NCI-H128 (cell line): Measurements from ENCODE around the gene TMEM219.
"Not testable (repeated sequence)": the region's sequence is repeated elsewhere in the genome, so short reads cannot be mapped to it uniquely, and the experiment has no call there.

Source experiments
- DNase-seq: peaks from one replicate; lab custom pipeline; 2025; ENCODE audit not compliant: unreplicated experiment; lab: John Stamatoyannopoulos, UW

TMEM219 gene

GRCh38 chr16:30010844-30011713 lies 49.2 kb downstream of the TMEM219 start, which contains the start of gene DOC2A:
Gene DOC2A (minus strand): TSS chr16:30011027. CDS start chr16:30010222, 805 bp downstream.
- no peak for DNase-seq

- DNase-seq: no peak
Observed at GRCh38 chr16:30011714-30012504, 50.0 kb downstream of the TMEM219 start.

- not testable (repeated sequence) for DNase-seq
Observed at GRCh38 chr16:30012598-30012997, 50.7 kb downstream of the TMEM219 start.

GRCh38 chr16:30015450-30015849 lies 53.6 kb downstream of the TMEM219 start:
- DNase-seq: not testable (repeated sequence)

GRCh38 chr16:30016555-30017276 lies 54.8 kb downstream of the TMEM219 start:
- DNase-seq: no peak

GRCh38 chr16:30017277-30017656 lies 55.4 kb downstream of the TMEM219 start:
- no peak for DNase-seq

GRCh38 chr16:30017937-30018336 lies 56.1 kb downstream of the TMEM219 start:
- not testable (repeated sequence) for DNase-seq

- DNase-seq: no peak
Observed at GRCh38 chr16:30018731-30019158, 56.9 kb downstream of the TMEM219 start.
